Measurements from ENCODE around the gene TNFSF4. TPM values are rescaled to one million over a fixed set of nuclear protein-coding genes. Genes with fewer than 3 reads are reported as not detected.

The TNFSF4 gene
- polyA plus RNA-seq, 1 donor (not counting 4 experiments of a cell fraction or from before 2014, with no cell fraction given), result 1.2 TPM

DNA sequence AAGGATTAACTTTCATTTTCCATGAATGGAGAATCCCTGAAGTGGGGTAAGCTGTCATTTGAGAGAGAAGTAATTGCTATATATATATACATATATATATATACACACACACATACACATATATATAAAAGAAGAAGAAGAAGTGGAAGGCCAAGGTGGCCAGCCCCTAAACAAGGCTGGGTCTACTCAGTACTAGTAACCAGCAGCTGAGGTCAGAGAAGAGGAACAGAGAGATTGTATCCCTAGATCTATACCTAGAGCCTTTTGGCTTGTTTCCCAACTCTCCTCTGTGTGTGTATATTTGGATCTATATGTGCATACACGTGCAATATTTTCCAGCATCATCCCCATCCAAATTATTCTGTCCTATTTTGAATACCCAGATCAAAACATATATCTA, 5.2 kb downstream of the TNFSF4 start:
- Histone ChIP-seq H3K36me3 (ENCODE audit: control insufficient read depth in 2 of 2, extremely low read depth in 1 of 2, insufficient read depth in 2 of 2, low read length in 2 of 2) (no peaks in the 10 kb centered on the region), H3K9ac (ENCODE audit: control insufficient read depth, extremely low read depth, insufficient read depth, low read length) (no peak overlapping the region), H2AFZ (ENCODE audit: control insufficient read depth, low read length) (no peak overlapping the region), H3K4me2 (ENCODE audit: control insufficient read depth, extremely low read depth, insufficient read depth, low read depth, low read length) (no peak overlapping the region), H3K4me3 (ENCODE audit: control insufficient read depth in 2 of 3, extremely low read depth in 1 of 3, insufficient read depth in 2 of 3, low read depth in 1 of 3, low read length in 3 of 3) (no peak overlapping the region), H3K27ac (ENCODE audit: control insufficient read depth, insufficient read depth, low read length) (no peak overlapping the region), H3K9me3 (ENCODE audit: control insufficient read depth, low read depth, low read length) (no peaks in the 10 kb centered on the region), H3K79me2 (ENCODE audit: control insufficient read depth, insufficient read depth, low read length) (no peaks in the 10 kb centered on the region), H3K4me1 (ENCODE audit: control insufficient read depth, extremely low read depth, insufficient read depth, low read length) (peaks cover 23% of the 10 kb centered on the region), H3K9me1 (ENCODE audit: control insufficient read depth, extremely low read depth, insufficient read depth, low read length) (no peaks in the 10 kb centered on the region), H3K27me3 (ENCODE audit: control insufficient read depth, extremely low read depth, insufficient read depth, low read length) (no peaks in the 10 kb centered on the region), H4K20me1 (ENCODE audit: control insufficient read depth, extremely low read depth, insufficient read depth, low read length) (no peaks in the 10 kb centered on the region)
- dilution Hi-C loops (cut with MboI; ENCODE audit: extremely low pct_ligation_motif_present, low sequenced_read_pairs), result no loop called here
- DNase-seq (ENCODE audit: low read depth, low spot score), result no peak
- no peak for TF ChIP-seq EZH2 (IDR thresholded peaks at IDR 0.05; ENCODE audit: low read length)
- no peak for FAIRE-seq

DNA sequence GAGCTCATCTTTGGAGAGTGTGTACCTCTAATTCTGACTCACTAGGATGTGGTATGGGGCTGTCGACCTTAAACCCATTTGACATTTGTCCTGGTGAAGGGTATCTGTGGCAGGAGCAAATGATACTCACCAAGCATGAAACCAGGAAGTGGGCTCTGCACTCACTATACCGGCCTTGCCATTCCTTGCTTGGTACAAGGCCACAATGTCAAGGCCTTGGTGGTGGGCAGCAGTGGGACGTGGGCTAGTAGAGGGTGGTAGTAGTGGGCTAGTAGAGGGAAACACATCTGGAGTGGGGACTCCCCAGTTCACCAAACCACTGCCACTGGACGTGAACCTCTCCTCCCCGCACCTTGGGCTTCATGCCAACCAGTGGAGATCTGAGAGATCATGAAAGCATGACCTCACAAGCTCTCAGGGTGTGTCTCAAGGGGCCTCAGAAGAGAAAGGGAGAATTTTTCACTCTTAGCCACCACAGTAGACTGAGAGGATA, 11.5 kb downstream of the TNFSF4 start:
- Histone ChIP-seq H3K9ac (ENCODE audit: control insufficient read depth, extremely low read depth, insufficient read depth, low read length) (no peak overlapping the region), H3K79me2 (ENCODE audit: control insufficient read depth, insufficient read depth, low read length) (no peaks in the 10 kb centered on the region), H3K9me1 (ENCODE audit: control insufficient read depth, extremely low read depth, insufficient read depth, low read length) (no peaks in the 10 kb centered on the region), H3K27me3 (ENCODE audit: control insufficient read depth, extremely low read depth, insufficient read depth, low read length) (no peaks in the 10 kb centered on the region), H3K9me3 (ENCODE audit: control insufficient read depth, low read depth, low read length) (no peaks in the 10 kb centered on the region), H2AFZ (ENCODE audit: control insufficient read depth, low read length) (no peak overlapping the region), H3K4me3 (ENCODE audit: control insufficient read depth in 2 of 3, extremely low read depth in 1 of 3, insufficient read depth in 2 of 3, low read depth in 1 of 3, low read length in 3 of 3) (no peak overlapping the region), H3K4me1 (ENCODE audit: control insufficient read depth, extremely low read depth, insufficient read depth, low read length) (peaks cover 8% of the 10 kb centered on the region), H3K36me3 (ENCODE audit: control insufficient read depth in 2 of 2, extremely low read depth in 1 of 2, insufficient read depth in 2 of 2, low read length in 2 of 2) (no peaks in the 10 kb centered on the region), H3K27ac (ENCODE audit: control insufficient read depth, insufficient read depth, low read length) (no peak overlapping the region), H4K20me1 (ENCODE audit: control insufficient read depth, extremely low read depth, insufficient read depth, low read length) (no peaks in the 10 kb centered on the region), H3K4me2 (ENCODE audit: control insufficient read depth, extremely low read depth, insufficient read depth, low read depth, low read length) (no peak overlapping the region)
- TF ChIP-seq, protein P1, sequence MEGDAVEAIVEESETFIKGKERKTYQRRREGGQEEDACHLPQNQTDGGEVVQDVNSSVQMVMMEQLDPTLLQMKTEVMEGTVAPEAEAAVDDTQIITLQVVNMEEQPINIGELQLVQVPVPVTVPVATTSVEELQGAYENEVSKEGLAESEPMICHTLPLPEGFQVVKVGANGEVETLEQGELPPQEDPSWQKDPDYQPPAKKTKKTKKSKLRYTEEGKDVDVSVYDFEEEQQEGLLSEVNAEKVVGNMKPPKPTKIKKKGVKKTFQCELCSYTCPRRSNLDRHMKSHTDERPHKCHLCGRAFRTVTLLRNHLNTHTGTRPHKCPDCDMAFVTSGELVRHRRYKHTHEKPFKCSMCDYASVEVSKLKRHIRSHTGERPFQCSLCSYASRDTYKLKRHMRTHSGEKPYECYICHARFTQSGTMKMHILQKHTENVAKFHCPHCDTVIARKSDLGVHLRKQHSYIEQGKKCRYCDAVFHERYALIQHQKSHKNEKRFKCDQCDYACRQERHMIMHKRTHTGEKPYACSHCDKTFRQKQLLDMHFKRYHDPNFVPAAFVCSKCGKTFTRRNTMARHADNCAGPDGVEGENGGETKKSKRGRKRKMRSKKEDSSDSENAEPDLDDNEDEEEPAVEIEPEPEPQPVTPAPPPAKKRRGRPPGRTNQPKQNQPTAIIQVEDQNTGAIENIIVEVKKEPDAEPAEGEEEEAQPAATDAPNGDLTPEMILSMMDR (optimal IDR thresholded peaks at IDR 0.05 in 1 of 3, IDR thresholded peaks at IDR 0.05 in 1 of 3, conservative IDR thresholded peaks at IDR 0.05 in 1 of 3; ENCODE audit: extremely low read depth in 1 of 3, insufficient read depth in 2 of 3, low read length in 3 of 3), result no peak
- no peak for TF ChIP-seq EZH2 (IDR thresholded peaks at IDR 0.05; ENCODE audit: low read length)
- FAIRE-seq (no peak), DNase-seq (ENCODE audit: low read depth, low spot score) (no peak)
- dilution Hi-C loops (cut with MboI; ENCODE audit: extremely low pct_ligation_motif_present, low sequenced_read_pairs), result no loop called here

DNA sequence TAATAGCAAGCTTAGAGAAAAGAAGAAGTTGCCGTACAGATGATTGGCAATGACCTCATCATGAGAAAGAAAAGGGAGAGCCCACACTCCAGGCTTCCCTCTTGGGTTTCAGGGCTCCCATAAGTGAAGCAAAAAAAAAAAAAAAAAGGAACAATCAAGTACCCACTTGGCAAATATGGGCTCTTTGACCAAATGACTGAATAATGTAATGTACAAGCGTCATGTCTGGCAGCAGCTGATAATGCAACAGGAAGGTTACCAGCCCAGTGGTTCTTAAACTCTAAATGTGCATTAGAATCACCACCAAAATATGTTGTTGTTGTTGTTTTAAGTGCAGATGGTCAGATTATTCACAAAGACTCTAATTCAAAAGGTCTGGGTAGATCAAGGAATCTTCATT, 13.5 kb downstream of the TNFSF4 start:
- H3K4me1 ChIP-seq (ENCODE audit: control insufficient read depth, extremely low read depth, insufficient read depth, low read length), result peaks cover 18% of the 10 kb centered on the region
- H3K79me2 ChIP-seq (ENCODE audit: control insufficient read depth, insufficient read depth, low read length), result no peaks in the 10 kb centered on the region
- TF ChIP-seq EZH2 (IDR thresholded peaks at IDR 0.05; ENCODE audit: low read length), result no peak
- H3K9me1 ChIP-seq (ENCODE audit: control insufficient read depth, extremely low read depth, insufficient read depth, low read length), result peaks cover 3% of the 10 kb centered on the region
- no peak overlapping the region for H3K4me2 ChIP-seq (ENCODE audit: control insufficient read depth, extremely low read depth, insufficient read depth, low read depth, low read length)
- no peak overlapping the region for H3K9ac ChIP-seq (ENCODE audit: control insufficient read depth, extremely low read depth, insufficient read depth, low read length)
- H4K20me1 ChIP-seq (ENCODE audit: control insufficient read depth, extremely low read depth, insufficient read depth, low read length), result no peaks in the 10 kb centered on the region
- no peaks in the 10 kb centered on the region for H3K27me3 ChIP-seq (ENCODE audit: control insufficient read depth, extremely low read depth, insufficient read depth, low read length)
- no peak overlapping the region for H3K27ac ChIP-seq (ENCODE audit: control insufficient read depth, insufficient read depth, low read length)
- H3K4me3 ChIP-seq (ENCODE audit: control insufficient read depth in 2 of 3, extremely low read depth in 1 of 3, insufficient read depth in 2 of 3, low read depth in 1 of 3, low read length in 3 of 3), result no peak overlapping the region
- no peaks in the 10 kb centered on the region for H3K9me3 ChIP-seq (ENCODE audit: control insufficient read depth, low read depth, low read length)
- no peak overlapping the region for H2AFZ ChIP-seq (ENCODE audit: control insufficient read depth, low read length)
- dilution Hi-C loops (cut with MboI; ENCODE audit: extremely low pct_ligation_motif_present, low sequenced_read_pairs), result no loop called here
- FAIRE-seq (no peak), DNase-seq (ENCODE audit: low read depth, low spot score) (no peak)
- H3K36me3 ChIP-seq (ENCODE audit: control insufficient read depth in 2 of 2, extremely low read depth in 1 of 2, insufficient read depth in 2 of 2, low read length in 2 of 2), result no peaks in the 10 kb centered on the region

Measured in keratinocyte (primary cell).